ENCODE data around the gene MCM3AP. TPM values are rescaled to one million over a fixed set of nuclear protein-coding genes. Genes with fewer than 3 reads are reported as not detected.

The MCM3AP gene
- total and polyA plus RNA-seq, 9 of the 15 experiments (the other 6 are each of a cell fraction or from before 2014, with no cell fraction given) = 6.5 to 179 (median 69.6) TPM

GRCh38 chr21:46215436-46216131 lies 69.8 kb downstream of the MCM3AP start (continued):
- TF ChIP-seq RBM22 (IDR thresholded peaks at IDR 0.05; ENCODE audit: low read depth, low read length, poor library complexity, severe bottlenecking) = peak; percentile 39

GRCh38 chr21:46214478-46215340 lies 70.7 kb downstream of the MCM3AP start:
- Histone ChIP-seq H2AFZ (ENCODE audit: low read depth, low read length) (no peak overlapping the region), H3K36me3 (ENCODE audit: control insufficient read depth, insufficient read depth, low read length) (peaks cover 83% of the 10 kb centered on the region; the same call in 2 of the 3 replicates), H3K4me3 (no peak overlapping the region), H3K9me1 (ENCODE audit: control insufficient read depth, insufficient read depth, low read length) (no peaks in the 10 kb centered on the region), H4K20me1 (replicated peaks; ENCODE audit: control insufficient read depth, insufficient read depth, low read length) (peaks cover 3% of the 10 kb centered on the region; the same call in 1 of the 2 replicates), H3K9me3 (replicated peaks; ENCODE audit: control insufficient read depth, insufficient read depth, low read depth, low read length) (no peaks in the 10 kb centered on the region), H3K79me2 (ENCODE audit: control insufficient read depth, insufficient read depth, low read length) (no peaks in the 10 kb centered on the region), H3K4me2 (ENCODE audit: insufficient read depth, low read length) (no peak overlapping the region), H3K27ac (ENCODE audit: extremely low read depth, low read depth, low read length) (no peak overlapping the region), H3K9ac (ENCODE audit: insufficient read depth in 1 of 2, low read depth in 2 of 2, low read length in 2 of 2) (no peak overlapping the region), H3K27me3 (ENCODE audit: control insufficient read depth in 2 of 2, insufficient read depth in 2 of 2, low read length in 2 of 2) (no peaks in the 10 kb centered on the region), H3K4me1 (replicated peaks in 1 of 2; ENCODE audit: control insufficient read depth in 2 of 2, insufficient read depth in 2 of 2, low read length in 2 of 2) (peaks cover 0 to 24% of the 10 kb centered on the region in 2 experiments; a peak in 1 of 5 replicates)
- 93% methylated on average over 26 of the region's 27 CpGs for WGBS (ENCODE audit: insufficient coverage, low coverage, missing lambda C conversion rate)
- ChIA-PET CTCF (ENCODE audit: low intra/inter-chr PET ratio) (no interaction called here), POLR2A (interaction anchor here (0.6 to 0.7 kb wide), 4 partner anchors 13 to 118 kb away, joined by 3 to 4 read pairs (median 3); no protein-coding TSS in a partner anchor)
- BruUV-seq (replicated peaks) = no TSS peak
- ATAC-seq (no peak), DNase-seq (ENCODE audit: extremely low read depth in 1 of 4, low spot score in 3 of 4) (no peak), FAIRE-seq (no peak)
- in situ Hi-C loops (cut with MboI) = no loop called here
- 0 out of 2 replicates have a peak, but pooled peaks have one; percentile 30 for TF ChIP-seq POLR2G (IDR thresholded peaks at IDR 0.05; ENCODE audit: low read depth, low read length)
- TF ChIP-seq HMGN3 (IDR thresholded peaks at IDR 0.05; ENCODE audit: borderline replicate concordance, extremely low read depth, insufficient read length, low read depth, low read length) = no peak
- intact Hi-C loops (cut with micrococcal nuclease) = no loop called here

All from K562 (cell line).